HEK293 (cell line): Measurements from ENCODE around the gene ATP6V0A1.
A peak's percentile ranks its signal among the peaks of the same experiment; 100 is the strongest.

Experiments
- CTCF ChIA-PET: fragments of 350-600 bp; formaldehyde crosslinking; extraction: SDS; loops from one replicate; lab custom pipeline; 2021; ENCODE audit warnings: antibody characterized with exemption; lab: Yijun Ruan, JAX
- POLR2A ChIA-PET: fragments of 300-600 bp; formaldehyde crosslinking; extraction: SDS; loops from one replicate; lab custom pipeline; 2020; ENCODE audit warnings: antibody characterized with exemption, inconsistent platforms; lab: Yijun Ruan, JAX
- H3K27ac ChIP-seq: fragments of 200-500 bp; sonication (Bioruptor generic); 2 replicates; pipeline ENCODE4 v1.5.1; 2014; ENCODE audit warnings: low read depth, low read length, control low read depth, inconsistent platforms; ENCODE audit errors: extremely low read depth
- H3K36me3 ChIP-seq, 2 experiments: fragments of 200-500 bp in 1 of 2; sonication (Bioruptor generic) in 1 of 2; 1 replicate in 1 of 2; 2 replicates in 1 of 2; pipeline ENCODE4 v1.5.1; 2014 to 2017; ENCODE audit warnings: inconsistent platforms in 2 of 2, low read length in 2 of 2; ENCODE audit not compliant: control insufficient read depth in 2 of 2, insufficient read depth in 1 of 2
- H3K4me1 ChIP-seq: fragments of 200-500 bp; sonication (Bioruptor generic); 2 replicates; pipeline ENCODE4 v1.5.1; 2014; ENCODE audit warnings: mild to moderate bottlenecking, low read length, inconsistent platforms; ENCODE audit not compliant: control insufficient read depth, insufficient read depth
- H3K4me3 ChIP-seq: 2 replicates; pipeline ENCODE4 v1.5.1; 2011; ENCODE audit warnings: low read depth, mild to moderate bottlenecking, control low read depth, low read length, moderate library complexity
- H3K9me3 ChIP-seq: fragments of 200-500 bp; sonication (Bioruptor generic); 2 replicates; pipeline ENCODE4 v1.5.1; 2014; ENCODE audit warnings: low read depth, low read length, inconsistent platforms; ENCODE audit not compliant: control insufficient read depth, insufficient read depth
- BCL11B ChIP-seq: fragments of 450-650 bp; formaldehyde crosslinking; IDR thresholded peaks from 2 replicates; pipeline ENCODE4 v1.5.1; 2016; ENCODE audit warnings: low read depth, missing biosample characterization, missing genetic modification characterization
- GLI2 ChIP-seq: fragments of 450-650 bp; formaldehyde crosslinking; IDR thresholded peaks from 2 replicates; pipeline ENCODE4; 2017; ENCODE audit warnings: missing biosample characterization, missing genetic modification characterization, low read depth, borderline replicate concordance
- GLIS1 ChIP-seq: fragments of 450-650 bp; formaldehyde crosslinking; IDR thresholded peaks from 2 replicates; pipeline ENCODE4 v1.5.1; 2016; ENCODE audit warnings: missing biosample characterization, missing genetic modification characterization
- GLIS2 ChIP-seq: fragments of 450-650 bp; formaldehyde crosslinking; IDR thresholded peaks from 2 replicates; pipeline ENCODE4 v1.5.1; 2016; ENCODE audit warnings: missing biosample characterization, missing genetic modification characterization
- KLF1 ChIP-seq: fragments of 450-650 bp; formaldehyde crosslinking; IDR thresholded peaks from 2 replicates; pipeline ENCODE4 v1.5.1; 2016; ENCODE audit warnings: missing biosample characterization, missing genetic modification characterization
- OVOL3 ChIP-seq: fragments of 450-650 bp; formaldehyde crosslinking; IDR thresholded peaks from 2 replicates; pipeline ENCODE4 v1.5.1; 2016; ENCODE audit warnings: missing biosample characterization, missing genetic modification characterization
- TRIM28 ChIP-seq: IDR thresholded peaks from 2 replicates; pipeline ENCODE4 v1.6.1; 2011; ENCODE audit warnings: low read length, control low read depth, borderline replicate concordance
- ZFP69B ChIP-seq: fragments of 450-650 bp; formaldehyde crosslinking; IDR thresholded peaks from 2 replicates; pipeline ENCODE4 v1.5.1; 2016; ENCODE audit warnings: missing biosample characterization, missing genetic modification characterization
- ZNF157 ChIP-seq: fragments of 450-650 bp; formaldehyde crosslinking; IDR thresholded peaks from 2 replicates; pipeline ENCODE4 v1.5.1; 2016; ENCODE audit warnings: missing biosample characterization, missing genetic modification characterization
- ZNF175 ChIP-seq: fragments of 450-650 bp; formaldehyde crosslinking; IDR thresholded peaks from 2 replicates; pipeline ENCODE4 v1.5.1; 2016; ENCODE audit warnings: missing biosample characterization, missing genetic modification characterization
- ZNF302 ChIP-seq: fragments of 450-650 bp; formaldehyde crosslinking; IDR thresholded peaks from 2 replicates; pipeline ENCODE4 v1.5.1; 2016; ENCODE audit warnings: missing biosample characterization, missing genetic modification characterization, low read depth
- ZNF37A ChIP-seq: fragments of 450-650 bp; IDR thresholded peaks from 2 replicates; pipeline ENCODE4 v1.5.1; 2018; ENCODE audit warnings: missing biosample characterization, missing genetic modification characterization
- ZNF510 ChIP-seq: fragments of 450-650 bp; formaldehyde crosslinking; IDR thresholded peaks from 2 replicates; pipeline ENCODE4 v1.5.1; 2018; ENCODE audit warnings: mild to moderate bottlenecking, missing genetic modification characterization, missing biosample characterization; ENCODE audit not compliant: insufficient replicate concordance
- ZNF558 ChIP-seq: fragments of 450-650 bp; formaldehyde crosslinking; IDR thresholded peaks from 2 replicates; pipeline ENCODE4 v1.5.1; 2016; ENCODE audit warnings: missing biosample characterization, missing genetic modification characterization
- ZNF747 ChIP-seq: fragments of 450-650 bp; formaldehyde crosslinking; IDR thresholded peaks from 2 replicates; pipeline ENCODE4 v1.5.1; 2016; ENCODE audit warnings: missing biosample characterization, missing genetic modification characterization
- ZNF768 ChIP-seq: fragments of 450-650 bp; formaldehyde crosslinking; IDR thresholded peaks from 2 replicates; pipeline ENCODE4 v1.5.1; 2018; ENCODE audit warnings: missing biosample characterization, mild to moderate bottlenecking, missing genetic modification characterization
- ZNF777 ChIP-seq: fragments of 450-650 bp; formaldehyde crosslinking; IDR thresholded peaks from 2 replicates; pipeline ENCODE4 v1.5.1; 2017; ENCODE audit warnings: missing biosample characterization, missing genetic modification characterization, borderline replicate concordance
- ZSCAN30 ChIP-seq: fragments of 450-650 bp; IDR thresholded peaks from 2 replicates; pipeline ENCODE4 v1.5.1; 2018; ENCODE audit warnings: missing biosample characterization, mild to moderate bottlenecking, missing genetic modification characterization, moderate library complexity
- TF ChIP-seq, protein P1 (sequence below): fragments of 450-650 bp; formaldehyde crosslinking; conservative IDR thresholded peaks from 2 replicates; pipeline ENCODE4 v1.5.1; 2016; ENCODE audit warnings: low read depth, missing biosample characterization, missing genetic modification characterization
- TF ChIP-seq, protein P2 (sequence below): fragments of 450-650 bp; formaldehyde crosslinking; IDR thresholded peaks from 2 replicates; pipeline ENCODE4 v1.5.1; 2016; ENCODE audit warnings: missing biosample characterization, missing genetic modification characterization
- TF ChIP-seq, protein P3 (sequence below): fragments of 450-650 bp; formaldehyde crosslinking; IDR thresholded peaks from 2 replicates; pipeline ENCODE4 v1.5.0; 2017; ENCODE audit warnings: missing biosample characterization, missing genetic modification characterization, borderline replicate concordance
- TF ChIP-seq, protein P4 (sequence below): fragments of 450-650 bp; formaldehyde crosslinking; IDR thresholded peaks from 2 replicates; pipeline ENCODE4 v1.5.1; 2016; ENCODE audit warnings: missing biosample characterization, missing genetic modification characterization
- TF ChIP-seq, protein P5 (sequence below): fragments of 450-650 bp; formaldehyde crosslinking; IDR thresholded peaks from 2 replicates; pipeline ENCODE4 v1.5.1; 2017; ENCODE audit warnings: missing biosample characterization, missing genetic modification characterization

The ATP6V0A1 gene

DNA sequence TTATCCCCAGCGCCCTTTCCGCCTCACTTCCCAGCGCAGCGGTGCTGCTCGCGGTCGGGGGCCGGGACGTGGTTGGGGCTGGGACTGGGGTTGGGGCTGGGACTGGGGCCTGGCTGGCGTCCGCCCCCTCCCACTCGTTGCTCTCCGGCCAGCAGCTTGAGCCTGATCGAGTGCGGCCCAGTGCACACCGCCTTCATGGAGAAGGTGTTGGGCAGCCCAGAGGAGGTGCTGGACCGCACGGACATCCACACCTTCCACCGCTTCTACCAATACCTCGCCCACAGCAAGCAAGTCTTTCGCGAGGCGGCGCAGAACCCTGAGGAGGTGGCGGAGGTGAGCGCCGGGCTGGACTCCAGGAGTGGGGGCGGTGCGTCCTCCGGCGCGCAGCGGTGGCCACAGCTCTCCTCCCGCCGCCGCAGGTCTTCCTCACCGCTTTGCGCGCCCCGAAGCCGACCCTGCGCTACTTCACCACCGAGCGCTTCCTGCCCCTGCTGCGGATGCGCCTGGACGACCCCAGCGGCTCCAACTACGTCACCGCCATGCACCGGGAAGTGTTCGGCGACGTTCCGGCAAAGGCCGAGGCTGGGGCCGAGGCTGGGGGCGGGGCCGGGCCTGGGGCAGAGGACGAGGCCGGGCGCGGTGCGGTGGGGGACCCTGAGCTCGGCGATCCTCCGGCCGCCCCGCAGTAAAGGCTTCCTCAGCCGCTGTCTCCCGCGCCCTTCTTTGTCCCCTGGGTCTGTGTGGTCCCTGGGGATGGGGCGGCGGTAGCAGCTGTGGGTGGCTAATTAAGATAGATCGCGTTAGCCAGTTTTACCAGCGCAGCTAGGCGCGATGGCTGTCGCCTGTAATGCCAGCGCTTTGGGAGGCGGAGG lies 95.8 kb downstream of the ATP6V0A1 start:
- peaks cover 5% of the 10 kb centered on the region; the same call in 1 of the 2 replicates for H3K4me1 ChIP-seq
- no peaks in the 10 kb centered on the region for H3K9me3 ChIP-seq
- POLR2A ChIA-PET, result interaction anchor here (0.7 to 2.4 kb wide), 13 partner anchors 8 to 279 kb away, joined by 3 to 16 read pairs (median 5); partner anchors contain the start of genes CAVIN1, MLX, NAGLU and PSMC3IP
- peaks cover 0 to 4% of the 10 kb centered on the region in 2 experiments; a peak in 2 of 3 replicates for H3K36me3 ChIP-seq
- peak overlapping the region; percentile 68 for H3K4me3 ChIP-seq
- peak overlapping the region; percentile 95 for H3K27ac ChIP-seq
- CTCF ChIA-PET, result interaction anchor here (0.6 to 1.6 kb wide), 10 partner anchors 8 to 453 kb away, joined by 3 to 8 read pairs (median 4); partner anchors contain the start of genes NAGLU and PSMC3IP
- TF ChIP-seq, protein P1, sequence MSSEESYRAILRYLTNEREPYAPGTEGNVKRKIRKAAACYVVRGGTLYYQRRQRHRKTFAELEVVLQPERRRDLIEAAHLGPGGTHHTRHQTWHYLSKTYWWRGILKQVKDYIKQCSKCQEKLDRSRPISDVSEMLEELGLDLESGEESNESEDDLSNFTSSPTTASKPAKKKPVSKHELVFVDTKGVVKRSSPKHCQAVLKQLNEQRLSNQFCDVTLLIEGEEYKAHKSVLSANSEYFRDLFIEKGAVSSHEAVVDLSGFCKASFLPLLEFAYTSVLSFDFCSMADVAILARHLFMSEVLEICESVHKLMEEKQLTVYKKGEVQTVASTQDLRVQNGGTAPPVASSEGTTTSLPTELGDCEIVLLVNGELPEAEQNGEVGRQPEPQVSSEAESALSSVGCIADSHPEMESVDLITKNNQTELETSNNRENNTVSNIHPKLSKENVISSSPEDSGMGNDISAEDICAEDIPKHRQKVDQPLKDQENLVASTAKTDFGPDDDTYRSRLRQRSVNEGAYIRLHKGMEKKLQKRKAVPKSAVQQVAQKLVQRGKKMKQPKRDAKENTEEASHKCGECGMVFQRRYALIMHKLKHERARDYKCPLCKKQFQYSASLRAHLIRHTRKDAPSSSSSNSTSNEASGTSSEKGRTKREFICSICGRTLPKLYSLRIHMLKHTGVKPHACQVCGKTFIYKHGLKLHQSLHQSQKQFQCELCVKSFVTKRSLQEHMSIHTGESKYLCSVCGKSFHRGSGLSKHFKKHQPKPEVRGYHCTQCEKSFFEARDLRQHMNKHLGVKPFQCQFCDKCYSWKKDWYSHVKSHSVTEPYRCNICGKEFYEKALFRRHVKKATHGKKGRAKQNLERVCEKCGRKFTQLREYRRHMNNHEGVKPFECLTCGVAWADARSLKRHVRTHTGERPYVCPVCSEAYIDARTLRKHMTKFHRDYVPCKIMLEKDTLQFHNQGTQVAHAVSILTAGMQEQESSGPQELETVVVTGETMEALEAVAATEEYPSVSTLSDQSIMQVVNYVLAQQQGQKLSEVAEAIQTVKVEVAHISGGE (tag by site-specific recombination), result peak; percentile 80
- TF ChIP-seq GLIS2 (tag by site-specific recombination), result peak; percentile 90
- no peak for TF ChIP-seq ZNF157 (tag by site-specific recombination)
- TF ChIP-seq ZNF777 (tag by site-specific recombination), result no peak
- no peak for TF ChIP-seq ZNF747 (tag by site-specific recombination)
- TF ChIP-seq ZFP69B (tag by site-specific recombination), result peak; percentile 19; the same call in 1 of the 2 replicates
- TF ChIP-seq, protein P2, sequence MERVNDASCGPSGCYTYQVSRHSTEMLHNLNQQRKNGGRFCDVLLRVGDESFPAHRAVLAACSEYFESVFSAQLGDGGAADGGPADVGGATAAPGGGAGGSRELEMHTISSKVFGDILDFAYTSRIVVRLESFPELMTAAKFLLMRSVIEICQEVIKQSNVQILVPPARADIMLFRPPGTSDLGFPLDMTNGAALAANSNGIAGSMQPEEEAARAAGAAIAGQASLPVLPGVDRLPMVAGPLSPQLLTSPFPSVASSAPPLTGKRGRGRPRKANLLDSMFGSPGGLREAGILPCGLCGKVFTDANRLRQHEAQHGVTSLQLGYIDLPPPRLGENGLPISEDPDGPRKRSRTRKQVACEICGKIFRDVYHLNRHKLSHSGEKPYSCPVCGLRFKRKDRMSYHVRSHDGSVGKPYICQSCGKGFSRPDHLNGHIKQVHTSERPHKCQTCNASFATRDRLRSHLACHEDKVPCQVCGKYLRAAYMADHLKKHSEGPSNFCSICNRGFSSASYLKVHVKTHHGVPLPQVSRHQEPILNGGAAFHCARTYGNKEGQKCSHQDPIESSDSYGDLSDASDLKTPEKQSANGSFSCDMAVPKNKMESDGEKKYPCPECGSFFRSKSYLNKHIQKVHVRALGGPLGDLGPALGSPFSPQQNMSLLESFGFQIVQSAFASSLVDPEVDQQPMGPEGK (tag by site-specific recombination), result peak; percentile 92
- TF ChIP-seq OVOL3, result no peak
- peak; percentile 34 for TF ChIP-seq KLF1 (tag by site-specific recombination)
- no peak for TF ChIP-seq BCL11B (tag by site-specific recombination)
- TF ChIP-seq ZNF175 (tag by site-specific recombination), result no peak
- peak; percentile 92 for TF ChIP-seq GLIS1
- TF ChIP-seq ZNF37A (tag by site-specific recombination), result no peak
- TF ChIP-seq ZNF302 (tag by site-specific recombination), result no peak
- TF ChIP-seq, protein P3, sequence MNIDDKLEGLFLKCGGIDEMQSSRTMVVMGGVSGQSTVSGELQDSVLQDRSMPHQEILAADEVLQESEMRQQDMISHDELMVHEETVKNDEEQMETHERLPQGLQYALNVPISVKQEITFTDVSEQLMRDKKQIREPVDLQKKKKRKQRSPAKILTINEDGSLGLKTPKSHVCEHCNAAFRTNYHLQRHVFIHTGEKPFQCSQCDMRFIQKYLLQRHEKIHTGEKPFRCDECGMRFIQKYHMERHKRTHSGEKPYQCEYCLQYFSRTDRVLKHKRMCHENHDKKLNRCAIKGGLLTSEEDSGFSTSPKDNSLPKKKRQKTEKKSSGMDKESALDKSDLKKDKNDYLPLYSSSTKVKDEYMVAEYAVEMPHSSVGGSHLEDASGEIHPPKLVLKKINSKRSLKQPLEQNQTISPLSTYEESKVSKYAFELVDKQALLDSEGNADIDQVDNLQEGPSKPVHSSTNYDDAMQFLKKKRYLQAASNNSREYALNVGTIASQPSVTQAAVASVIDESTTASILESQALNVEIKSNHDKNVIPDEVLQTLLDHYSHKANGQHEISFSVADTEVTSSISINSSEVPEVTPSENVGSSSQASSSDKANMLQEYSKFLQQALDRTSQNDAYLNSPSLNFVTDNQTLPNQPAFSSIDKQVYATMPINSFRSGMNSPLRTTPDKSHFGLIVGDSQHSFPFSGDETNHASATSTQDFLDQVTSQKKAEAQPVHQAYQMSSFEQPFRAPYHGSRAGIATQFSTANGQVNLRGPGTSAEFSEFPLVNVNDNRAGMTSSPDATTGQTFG (tag by site-specific recombination), result no peak
- no peak for TF ChIP-seq ZNF510 (tag by site-specific recombination)
- TF ChIP-seq, protein P4, sequence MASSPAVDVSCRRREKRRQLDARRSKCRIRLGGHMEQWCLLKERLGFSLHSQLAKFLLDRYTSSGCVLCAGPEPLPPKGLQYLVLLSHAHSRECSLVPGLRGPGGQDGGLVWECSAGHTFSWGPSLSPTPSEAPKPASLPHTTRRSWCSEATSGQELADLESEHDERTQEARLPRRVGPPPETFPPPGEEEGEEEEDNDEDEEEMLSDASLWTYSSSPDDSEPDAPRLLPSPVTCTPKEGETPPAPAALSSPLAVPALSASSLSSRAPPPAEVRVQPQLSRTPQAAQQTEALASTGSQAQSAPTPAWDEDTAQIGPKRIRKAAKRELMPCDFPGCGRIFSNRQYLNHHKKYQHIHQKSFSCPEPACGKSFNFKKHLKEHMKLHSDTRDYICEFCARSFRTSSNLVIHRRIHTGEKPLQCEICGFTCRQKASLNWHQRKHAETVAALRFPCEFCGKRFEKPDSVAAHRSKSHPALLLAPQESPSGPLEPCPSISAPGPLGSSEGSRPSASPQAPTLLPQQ (tag by site-specific recombination), result 0 out of 2 replicates have a peak, but pooled peaks have one; percentile 38
- peak; percentile 64; the same call in 1 of the 2 replicates for TF ChIP-seq ZSCAN30 (tag by site-specific recombination)
- TF ChIP-seq TRIM28, result no peak
- no peak for TF ChIP-seq ZNF768
- TF ChIP-seq ZNF558 (tag by site-specific recombination), result no peak
- no peak for TF ChIP-seq GLI2 (tag by site-specific recombination)
- TF ChIP-seq, protein P5, sequence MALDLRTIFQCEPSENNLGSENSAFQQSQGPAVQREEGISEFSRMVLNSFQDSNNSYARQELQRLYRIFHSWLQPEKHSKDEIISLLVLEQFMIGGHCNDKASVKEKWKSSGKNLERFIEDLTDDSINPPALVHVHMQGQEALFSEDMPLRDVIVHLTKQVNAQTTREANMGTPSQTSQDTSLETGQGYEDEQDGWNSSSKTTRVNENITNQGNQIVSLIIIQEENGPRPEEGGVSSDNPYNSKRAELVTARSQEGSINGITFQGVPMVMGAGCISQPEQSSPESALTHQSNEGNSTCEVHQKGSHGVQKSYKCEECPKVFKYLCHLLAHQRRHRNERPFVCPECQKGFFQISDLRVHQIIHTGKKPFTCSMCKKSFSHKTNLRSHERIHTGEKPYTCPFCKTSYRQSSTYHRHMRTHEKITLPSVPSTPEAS (tag by site-specific recombination), result no peak
